ENCODE results near the gene RPS10. TPM values are rescaled to one million over a fixed set of nuclear protein-coding genes. Genes with fewer than 3 reads are reported as not detected.

Gene RPS10
- total RNA-seq, 4 donors from 2014 or later, result 1,548 to 3,114 (median 2,536) TPM

GRCh38 chr6:34390531-34391472, 35.1 kb downstream of the RPS10 start:
- Histone ChIP-seq H3K4me3 (replicated peaks in 1 of 3) (peak overlapping the region in 2 of 3 donors; percentile 74 to 94), H3K27ac (peak overlapping the region in 2 of 3 donors; percentile 93 to 95), H3K27me3 (no peaks in the 10 kb centered on the region), H3K4me1 (peaks cover 13 to 38% of the 10 kb centered on the region in 2 donors), H3K36me3 (no peaks in the 10 kb centered on the region), H3K9me3 (no peaks in the 10 kb centered on the region)
- peak; percentile 13 to 24 for DNase-seq
- WGBS, 2 donors, result 38 to 41% methylated on average over 14 of the region's 14 CpGs
- TF ChIP-seq POLR2A (IDR thresholded peaks at IDR 0.05), result no peak
- TF ChIP-seq CTCF (IDR thresholded peaks at IDR 0.05), result no peak
- intact Hi-C loops (cut with DNase I), result no loop called here

- intact Hi-C loops (cut with DNase I), result no loop called here
Measured at GRCh38 chr6:34389034-34389433, 36.8 kb downstream of the RPS10 start.

GRCh38 chr6:34388421-34388820, 37.4 kb downstream of the RPS10 start:
- Histone ChIP-seq H3K27me3 (no peaks in the 10 kb centered on the region), H3K4me3 (replicated peaks in 1 of 3) (no peak overlapping the region), H3K27ac (no peak overlapping the region), H3K36me3 (no peaks in the 10 kb centered on the region), H3K4me1 (peaks cover 35 to 59% of the 10 kb centered on the region in 2 donors), H3K9me3 (no peaks in the 10 kb centered on the region)
- no peak for TF ChIP-seq POLR2A (IDR thresholded peaks at IDR 0.05)
- TF ChIP-seq CTCF (IDR thresholded peaks at IDR 0.05), result no peak
- DNase-seq, result no peak
- 75 to 77% methylated on average over 3 of the region's 3 CpGs for WGBS, 2 donors
- intact Hi-C loops (cut with DNase I), result no loop called here

More at GRCh38 chr6:34389034-34389433, 36.8 kb downstream of the RPS10 start:
- peaks cover 30 to 56% of the 10 kb centered on the region in 2 donors for H3K4me1 ChIP-seq
- TF ChIP-seq CTCF (IDR thresholded peaks at IDR 0.05), result no peak
- TF ChIP-seq POLR2A (IDR thresholded peaks at IDR 0.05), result no peak
- H3K9me3 ChIP-seq, result no peaks in the 10 kb centered on the region
- WGBS, 2 donors, result 76 to 80% methylated on average over 3 of the region's 3 CpGs
- H3K4me3 ChIP-seq (replicated peaks in 1 of 3), result no peak overlapping the region
- no peak overlapping the region for H3K27ac ChIP-seq
- no peaks in the 10 kb centered on the region for H3K36me3 ChIP-seq
- no peak for DNase-seq
- H3K27me3 ChIP-seq, result no peaks in the 10 kb centered on the region

- H3K27ac ChIP-seq, result peak overlapping the region in 1 of 3 donors; percentile 97
- H3K9me3 ChIP-seq, result no peaks in the 10 kb centered on the region
- 90 to 93% methylated on average over 4 of the region's 4 CpGs for WGBS, 2 donors
- peaks cover 46 to 67% of the 10 kb centered on the region in 2 donors for H3K4me1 ChIP-seq
- no peak overlapping the region for H3K4me3 ChIP-seq (replicated peaks in 1 of 3)
- no peaks in the 10 kb centered on the region for H3K36me3 ChIP-seq
- no peak for DNase-seq
- no peaks in the 10 kb centered on the region for H3K27me3 ChIP-seq
- TF ChIP-seq POLR2A (IDR thresholded peaks at IDR 0.05), result no peak
- no peak for TF ChIP-seq CTCF (IDR thresholded peaks at IDR 0.05)
- intact Hi-C loops (cut with DNase I), result no loop called here
Measured at GRCh38 chr6:34386316-34387137, 39.3 kb downstream of the RPS10 start.
